Keratinocyte (primary cell): ENCODE measurements around the gene RAD18. TPM values are rescaled to one million over a fixed set of nuclear protein-coding genes. Genes with fewer than 3 reads are reported as not detected.

Experiments
- DNase-seq: peaks from one replicate; pipeline ENCODE4 v3.0.0-alpha.2; 2011; ENCODE audit warnings: low read depth, missing footprints, low spot score
- FAIRE-seq: peaks from 2 replicates; lab custom pipeline; 2011; peaks lifted over from hg19 to GRCh38; lab: Jason Lieb, UNC
- H2AFZ ChIP-seq: 2 replicates; pipeline ENCODE4 v1.6.0; 2012; ENCODE audit warnings: low read length, control low read depth, inconsistent platforms; ENCODE audit not compliant: control insufficient read depth
- H3K27ac ChIP-seq: 2 replicates; pipeline ENCODE4 v1.5.1; 2011; ENCODE audit warnings: low read length; ENCODE audit not compliant: control insufficient read depth, insufficient read depth
- H3K27me3 ChIP-seq: 3 replicates; pipeline ENCODE4 v1.6.0; 2011; ENCODE audit warnings: low read length; ENCODE audit not compliant: control insufficient read depth, insufficient read depth; ENCODE audit errors: extremely low read depth
- H3K36me3 ChIP-seq, 2 experiments: 2 replicates in 1 of 2; 3 replicates in 1 of 2; pipeline ENCODE4 v1.5.1; 2011; ENCODE audit warnings: low read length in 2 of 2, mild to moderate bottlenecking in 1 of 2; ENCODE audit not compliant: control insufficient read depth in 2 of 2, insufficient read depth in 2 of 2; ENCODE audit errors: extremely low read depth in 1 of 2
- H3K4me1 ChIP-seq: 3 replicates; pipeline ENCODE4 v1.5.1; 2011; ENCODE audit warnings: low read length; ENCODE audit not compliant: control insufficient read depth, insufficient read depth; ENCODE audit errors: extremely low read depth
- H3K4me2 ChIP-seq: 3 replicates; pipeline ENCODE4 v1.6.0; 2011; ENCODE audit warnings: low read depth, low read length; ENCODE audit not compliant: control insufficient read depth, insufficient read depth; ENCODE audit errors: extremely low read depth
- H3K4me3 ChIP-seq, 3 experiments: fragments of 200-600 bp in 1 of 3; sonication (generic) in 1 of 3; 2 replicates in 2 of 3; 3 replicates in 1 of 3; pipeline ENCODE4 v1.5.1; 2011 to 2016; ENCODE audit warnings: low read length in 3 of 3, mild to moderate bottlenecking in 3 of 3, control low read depth in 2 of 3, inconsistent platforms in 1 of 3, low read depth in 1 of 3, mixed read lengths in 1 of 3, mixed run types in 1 of 3, moderate library complexity in 1 of 3; ENCODE audit not compliant: control insufficient read depth in 2 of 3, insufficient read depth in 2 of 3; ENCODE audit errors: extremely low read depth in 1 of 3
- H3K79me2 ChIP-seq: 2 replicates; pipeline ENCODE4 v1.6.0; 2012; ENCODE audit warnings: low read length; ENCODE audit not compliant: control insufficient read depth, insufficient read depth
- H3K9ac ChIP-seq: 3 replicates; pipeline ENCODE4 v1.6.0; 2011; ENCODE audit warnings: low read length; ENCODE audit not compliant: control insufficient read depth, insufficient read depth; ENCODE audit errors: extremely low read depth
- H3K9me1 ChIP-seq: 3 replicates; pipeline ENCODE4 v1.6.0; 2011; ENCODE audit warnings: low read length; ENCODE audit not compliant: control insufficient read depth, insufficient read depth; ENCODE audit errors: extremely low read depth
- H3K9me3 ChIP-seq: 2 replicates; pipeline ENCODE4 v1.5.1; 2012; ENCODE audit warnings: low read depth, low read length; ENCODE audit not compliant: control insufficient read depth
- H4K20me1 ChIP-seq: 3 replicates; pipeline ENCODE4 v1.6.0; 2011; ENCODE audit warnings: low read length; ENCODE audit not compliant: control insufficient read depth, insufficient read depth; ENCODE audit errors: extremely low read depth
- CTCF ChIP-seq, 3 experiments: IDR thresholded peaks in 1 of 3; conservative IDR thresholded peaks in 1 of 3; optimal IDR thresholded peaks in 1 of 3; 2 replicates in 2 of 3; 3 replicates in 1 of 3; pipeline versions ENCODE3 to v1.5.1; 2011; ENCODE audit warnings: low read length in 3 of 3, mild to moderate bottlenecking in 3 of 3, moderate library complexity in 2 of 3, control low read depth in 1 of 3, inconsistent platforms in 1 of 3; ENCODE audit not compliant: insufficient read depth in 2 of 3; ENCODE audit errors: extremely low read depth in 1 of 3
- EZH2 ChIP-seq: IDR thresholded peaks from one replicate; pipeline ENCODE4 v1.6.1; 2012; ENCODE audit warnings: inconsistent platforms, mild to moderate bottlenecking, low read length, moderate library complexity
- dilution Hi-C: fragments of 300-500 bp; cut with MboI; formaldehyde crosslinking; loops from one replicate; pipeline ENCODE4 v1.7.0; 2020; ENCODE audit warnings: low sequenced_read_pairs; ENCODE audit not compliant: extremely low pct_ligation_motif_present
- polyA plus RNA-seq, 5 experiments: library from polyadenylated mRNA; depleted of rRNA in 3 of 5; stranded (reverse) in 3 of 5; stranded (forward) in 1 of 5; unstranded in 1 of 5; fragments of >200 nt; gene quantifications; 1 replicate in 1 of 5; 2 replicates in 3 of 5; 3 replicates in 1 of 5; pipeline versions ENCODE4 v1.2.1 to v1.2.3, GENCODE V29; 2011 to 2012; ENCODE audit warnings: missing spikeins in 2 of 5, low read depth in 1 of 5, low replicate concordance in 1 of 5

RAD18 gene
- polyA plus RNA-seq, 1 donor (not counting 4 experiments of a cell fraction or from before 2014, with no cell fraction given), result 16.0 TPM

DNA sequence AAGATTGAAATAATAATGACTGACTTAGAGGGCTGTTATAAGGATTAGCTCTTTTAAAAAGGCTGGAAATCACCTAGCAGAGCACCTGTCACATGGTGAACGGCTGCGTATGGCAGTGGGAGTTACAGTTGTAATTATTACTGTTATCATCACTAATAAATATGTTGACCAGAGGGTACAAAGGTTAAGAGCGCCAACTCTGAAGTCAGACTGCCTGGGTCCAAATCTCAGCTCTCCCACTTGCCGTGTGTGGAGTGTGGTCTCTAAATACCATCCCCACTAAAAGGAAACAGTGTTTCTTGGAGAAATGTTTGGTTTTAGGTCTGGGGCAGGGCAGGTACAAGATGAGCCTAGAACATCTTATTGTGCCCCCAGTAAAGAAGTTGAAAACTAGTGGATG lies 6.0 kb upstream of the RAD18 start:
- no peaks in the 10 kb centered on the region for H3K9me1 ChIP-seq
- no peaks in the 10 kb centered on the region for H3K79me2 ChIP-seq
- no peak overlapping the region for H3K9ac ChIP-seq
- H3K27ac ChIP-seq, result no peak overlapping the region
- TF ChIP-seq CTCF (optimal IDR thresholded peaks at IDR 0.05 in 1 of 3, IDR thresholded peaks at IDR 0.05 in 1 of 3, conservative IDR thresholded peaks at IDR 0.05 in 1 of 3; ENCODE audit: extremely low read depth in 1 of 3, insufficient read depth in 2 of 3, low read length in 3 of 3) (no peak), EZH2 (no peak)
- dilution Hi-C loops, result no loop called here
- no peaks in the 10 kb centered on the region for H3K9me3 ChIP-seq
- FAIRE-seq (no peak), DNase-seq (no peak)
- no peak overlapping the region for H3K4me2 ChIP-seq
- no peaks in the 10 kb centered on the region for H4K20me1 ChIP-seq
- H3K4me1 ChIP-seq, result peaks cover 16% of the 10 kb centered on the region
- no peaks in the 10 kb centered on the region for H3K27me3 ChIP-seq
- H3K4me3 ChIP-seq, result no peak overlapping the region
- H2AFZ ChIP-seq, result no peak overlapping the region
- no peaks in the 10 kb centered on the region for H3K36me3 ChIP-seq

DNA sequence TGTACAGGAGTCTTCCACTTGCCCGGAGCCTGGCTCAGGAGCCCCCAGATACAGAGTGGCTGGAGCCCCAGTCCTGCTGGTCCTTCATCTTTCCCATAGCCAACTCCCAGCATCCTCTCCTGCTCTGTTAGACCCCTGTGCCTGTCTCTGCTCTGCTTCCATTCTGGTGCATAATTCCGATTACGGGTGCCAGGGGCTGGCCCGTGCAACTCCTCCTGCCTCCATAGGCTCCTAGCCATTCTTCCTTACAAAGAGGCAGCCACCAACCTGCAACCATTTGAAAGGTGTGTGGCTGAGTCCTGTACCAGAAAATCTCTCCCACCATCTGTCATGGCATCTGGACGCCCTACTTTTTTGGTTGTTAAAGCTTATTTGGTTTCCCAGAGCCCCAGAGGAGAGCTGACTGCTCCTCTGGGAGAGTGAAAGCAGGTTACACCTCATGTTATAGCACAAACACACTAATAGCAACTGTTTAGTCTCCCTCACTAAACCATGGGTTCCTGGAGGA lies 5.2 kb upstream of the RAD18 start:
- Histone ChIP-seq H3K9me3 (no peaks in the 10 kb centered on the region), H2AFZ (no peak overlapping the region), H4K20me1 (no peaks in the 10 kb centered on the region), H3K27me3 (no peaks in the 10 kb centered on the region), H3K27ac (no peak overlapping the region), H3K9ac (no peak overlapping the region), H3K36me3 (no peaks in the 10 kb centered on the region), H3K4me1 (peaks cover 24% of the 10 kb centered on the region), H3K4me2 (no peak overlapping the region), H3K4me3 (no peak overlapping the region), H3K9me1 (no peaks in the 10 kb centered on the region), H3K79me2 (no peaks in the 10 kb centered on the region)
- dilution Hi-C loops, result no loop called here
- DNase-seq (no peak), FAIRE-seq (no peak)
- no peak for TF ChIP-seq CTCF (optimal IDR thresholded peaks at IDR 0.05 in 1 of 3, IDR thresholded peaks at IDR 0.05 in 1 of 3, conservative IDR thresholded peaks at IDR 0.05 in 1 of 3; ENCODE audit: extremely low read depth in 1 of 3, insufficient read depth in 2 of 3, low read length in 3 of 3)
- TF ChIP-seq EZH2, result no peak
